HG03060 (cell line): Measurements from ENCODE around the gene DRC7.

Experiments used
- ATAC-seq: cut with Tn5 transposase; IDR thresholded peaks from one replicate; pipeline ENCODE4 v1.9.1; 2021; ENCODE audit warnings: low read depth, moderate number of reproducible peaks; ENCODE audit not compliant: unreplicated experiment

The DRC7 gene

DNA sequence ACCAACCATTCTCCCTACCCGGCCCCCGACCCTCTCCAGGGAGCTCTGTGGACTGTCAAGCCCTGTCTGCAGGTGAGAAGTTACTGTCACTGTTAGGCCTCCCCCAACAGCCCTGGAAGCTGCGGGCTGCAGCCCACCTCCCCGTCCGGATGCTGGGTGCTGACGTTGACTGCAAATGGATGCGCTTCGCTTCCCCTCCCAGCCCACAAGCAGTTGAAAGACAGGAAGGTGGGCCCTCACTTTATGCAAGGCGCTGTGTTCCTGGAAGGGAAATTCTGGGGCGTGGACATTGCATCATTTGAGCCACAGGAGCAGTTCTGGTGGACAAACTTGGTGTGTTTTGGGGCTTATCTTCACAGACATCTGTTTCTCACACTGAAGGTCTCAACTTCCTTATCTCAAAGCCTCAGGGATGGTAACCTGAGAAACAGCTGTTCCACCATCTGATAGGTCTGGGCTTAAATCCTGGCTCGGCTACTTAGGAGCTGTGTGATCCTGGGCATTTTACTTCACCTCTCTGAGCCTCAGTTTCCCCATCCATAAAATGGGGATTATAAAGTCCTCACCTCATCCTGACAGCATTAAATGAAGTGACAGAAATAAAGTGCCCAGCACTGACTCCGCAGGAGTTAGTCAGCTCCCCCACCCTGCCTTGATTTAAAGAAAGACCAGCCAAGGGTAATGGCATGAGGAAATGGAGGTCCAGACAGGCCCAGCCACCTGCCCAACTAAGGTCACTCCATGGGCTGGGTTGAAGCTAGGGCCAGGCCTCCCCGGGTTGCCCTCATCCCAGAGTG is 4.6 kb upstream of the DRC7 start:
- no peak for ATAC-seq

DNA sequence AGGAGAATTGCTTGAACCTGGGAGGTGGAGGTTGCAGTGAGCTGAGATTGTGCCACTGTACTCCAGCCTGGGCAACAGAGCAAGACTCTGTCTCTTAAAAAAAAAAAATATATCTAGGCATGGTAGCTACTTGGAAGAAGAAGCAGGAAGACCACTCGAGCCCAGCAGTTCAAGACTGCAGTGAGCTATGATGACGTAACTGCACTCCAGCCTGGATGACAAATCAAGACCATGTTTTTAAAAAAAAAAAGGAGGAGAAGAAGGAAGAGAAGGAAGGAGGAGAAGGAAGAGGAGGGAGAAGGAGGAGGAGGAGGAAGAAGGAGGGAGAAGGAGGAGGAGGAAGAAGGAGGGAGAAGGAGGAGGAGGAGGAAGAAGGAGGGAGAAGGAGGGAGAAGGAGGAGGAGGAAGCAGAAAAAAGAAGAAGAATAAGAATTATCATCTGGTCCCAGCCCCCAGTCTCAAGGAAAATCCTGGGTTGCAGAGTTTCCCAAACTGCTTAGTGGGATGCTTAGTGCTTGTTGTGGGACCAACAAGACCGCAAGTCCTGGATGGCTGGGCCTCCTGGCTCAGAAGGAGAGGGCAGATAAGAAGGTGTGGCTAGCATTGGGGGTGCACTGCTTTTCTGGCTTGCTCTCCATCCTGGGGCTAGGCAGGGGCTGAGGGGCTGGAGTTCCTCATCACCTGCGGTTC is 3.7 kb upstream of the DRC7 start:
- no peak for ATAC-seq

GRCh38 chr16:57692636-57693035 is 2.0 kb upstream of the DRC7 start:
- no peak for ATAC-seq

- no peak for ATAC-seq
Observed at GRCh38 chr16:57693550-57693949, 1.1 kb upstream of the DRC7 start.

GRCh38 chr16:57694231-57694724 is 328 bp upstream of the DRC7 start:
- no peak for ATAC-seq

- no peak for ATAC-seq
Observed at GRCh38 chr16:57695680-57696069, 1.1 kb downstream of the DRC7 start.

- no peak for ATAC-seq
Observed at GRCh38 chr16:57696240-57696639, 1.6 kb downstream of the DRC7 start.

DNA sequence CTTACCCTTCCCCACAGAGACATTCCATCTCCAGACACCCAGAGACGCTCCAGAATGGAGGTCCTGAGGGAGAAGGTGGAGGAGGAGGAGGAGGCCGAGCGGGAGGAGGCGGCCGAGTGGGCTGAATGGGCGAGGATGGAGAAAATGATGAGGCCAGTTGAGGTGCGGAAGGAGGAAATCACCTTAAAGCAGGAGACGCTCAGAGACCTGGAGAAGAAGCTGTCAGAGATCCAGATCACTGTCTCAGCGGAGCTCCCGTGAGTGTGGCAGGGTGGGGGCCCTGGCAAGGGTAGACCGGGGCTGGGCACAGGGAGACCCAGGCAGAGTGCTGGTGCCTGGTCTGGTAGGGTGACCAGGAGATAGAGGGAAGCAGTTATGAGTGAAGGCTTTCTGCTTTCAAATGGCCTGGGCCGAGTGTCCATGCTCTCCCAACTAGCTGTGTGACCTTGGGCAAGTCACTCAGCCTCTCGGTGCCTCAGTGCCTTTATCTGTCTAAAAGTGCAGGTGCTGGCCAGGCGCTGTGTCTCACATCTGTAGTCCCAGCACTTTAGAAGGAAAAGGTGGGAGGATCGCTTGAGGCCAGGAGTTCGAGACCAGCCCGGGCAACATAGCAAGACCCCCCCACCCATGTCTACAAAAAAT is 3.4 kb downstream of the DRC7 start:
- ATAC-seq = no peak

DNA sequence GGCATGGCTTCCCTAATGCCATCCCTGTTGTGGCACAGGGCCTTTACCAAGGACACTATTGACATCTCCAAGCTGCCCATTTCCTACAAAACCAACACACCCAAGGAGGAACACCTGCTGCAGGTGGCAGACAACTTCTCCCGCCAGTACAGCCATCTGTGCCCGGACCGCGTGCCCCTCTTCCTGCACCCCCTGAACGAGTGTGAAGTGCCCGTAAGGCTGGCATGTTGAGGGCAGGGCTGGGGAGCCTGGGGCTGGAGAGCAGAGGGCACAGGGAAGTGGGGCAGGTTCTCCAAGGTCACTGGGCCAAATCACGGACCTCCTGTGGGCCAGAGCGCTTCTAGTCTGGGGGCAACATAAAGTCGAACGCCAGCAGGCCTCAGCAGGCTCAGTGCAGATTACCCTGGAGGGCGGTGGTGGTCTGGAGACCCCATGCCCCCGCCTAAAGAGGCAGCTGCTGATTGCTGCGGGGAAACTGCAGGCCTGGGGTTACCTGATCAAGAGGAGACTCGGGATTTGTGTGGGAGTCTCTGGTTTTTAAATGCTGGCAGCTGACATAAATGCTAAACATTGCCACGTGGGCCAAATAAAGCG is 4.3 kb downstream of the DRC7 start:
- no peak for ATAC-seq

DNA sequence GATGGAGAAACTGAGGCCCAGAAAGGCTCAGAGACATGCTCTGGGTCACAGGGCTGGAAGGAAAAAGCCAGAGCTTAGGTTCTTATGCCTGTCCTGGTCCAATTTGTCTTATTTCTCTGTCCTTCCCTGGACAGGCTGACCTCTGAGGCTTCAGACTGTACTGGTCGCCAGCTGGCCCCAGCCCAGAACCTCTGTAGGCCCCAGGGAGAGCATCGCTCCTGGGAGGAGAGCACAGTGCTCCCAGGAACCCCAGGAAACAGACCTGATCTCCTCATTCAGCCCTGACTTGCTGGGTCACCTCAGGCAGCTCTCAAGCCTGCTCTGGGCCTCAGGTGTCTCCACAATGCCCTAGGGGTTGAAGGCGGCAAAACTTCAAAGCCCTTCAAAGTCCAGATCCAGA is 4.9 kb downstream of the DRC7 start:
- ATAC-seq = no peak

- ATAC-seq = no peak
Observed at GRCh38 chr16:57699899-57700298, 5.3 kb downstream of the DRC7 start.

GRCh38 chr16:57700781-57701551 is 6.4 kb downstream of the DRC7 start:
- no peak for ATAC-seq

DNA sequence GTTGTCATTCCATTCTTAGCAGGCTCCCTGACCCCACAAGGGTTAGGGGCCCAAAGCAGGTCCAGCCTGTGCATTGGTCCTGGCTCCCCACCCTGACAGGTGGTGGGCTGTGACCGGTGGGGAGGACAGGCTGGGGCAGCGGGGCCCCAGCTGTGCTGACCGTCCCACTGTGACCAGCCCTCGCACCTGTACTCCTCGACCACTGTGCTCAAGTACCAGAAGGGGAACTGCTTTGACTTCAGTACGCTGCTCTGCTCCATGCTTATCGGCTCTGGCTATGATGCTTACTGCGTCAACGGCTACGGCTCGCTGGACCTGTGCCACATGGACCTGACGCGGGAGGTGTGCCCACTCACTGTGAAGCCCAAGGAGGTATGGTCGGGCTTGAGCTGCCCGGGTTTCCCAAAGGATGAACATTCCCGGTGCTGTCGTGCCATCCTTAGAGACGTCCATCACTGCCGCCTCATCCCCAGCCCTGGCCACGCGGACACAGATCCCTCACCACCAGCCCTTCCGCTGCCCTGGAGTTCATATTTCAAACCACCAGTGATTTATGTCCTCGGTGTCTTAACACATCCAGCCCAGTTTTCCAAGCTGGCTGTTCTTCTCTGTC is 7.3 kb downstream of the DRC7 start:
- ATAC-seq = no peak

DNA sequence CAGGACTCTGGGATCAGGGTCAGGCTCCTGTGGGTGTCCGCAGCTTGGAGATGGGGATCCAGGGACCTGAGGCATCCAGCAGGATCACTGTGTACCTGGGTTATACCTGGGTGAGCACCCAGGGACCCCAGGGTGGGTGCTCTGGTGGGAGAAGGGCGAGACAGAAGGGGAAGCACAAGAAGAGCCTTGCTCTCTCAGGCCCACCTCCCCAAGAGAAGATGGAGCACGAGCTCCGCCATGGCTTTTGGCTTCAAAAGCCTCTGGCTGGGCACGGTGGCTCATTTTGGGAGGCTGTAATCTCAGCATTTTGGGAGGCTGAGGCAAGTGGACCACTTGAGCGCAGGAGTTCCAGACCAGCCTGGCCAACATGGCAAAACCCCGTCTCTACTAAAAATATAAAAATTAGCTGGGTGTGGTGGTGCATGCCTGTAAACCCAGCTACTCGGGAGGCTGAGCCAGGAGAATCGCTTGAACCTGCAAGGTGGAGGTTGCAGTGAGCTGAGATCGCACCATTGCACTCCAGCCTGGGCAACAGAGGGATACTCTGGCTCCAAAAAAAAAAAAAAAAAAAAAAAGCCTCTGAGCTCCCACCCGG is 8.9 kb downstream of the DRC7 start:
- no peak for ATAC-seq

DNA sequence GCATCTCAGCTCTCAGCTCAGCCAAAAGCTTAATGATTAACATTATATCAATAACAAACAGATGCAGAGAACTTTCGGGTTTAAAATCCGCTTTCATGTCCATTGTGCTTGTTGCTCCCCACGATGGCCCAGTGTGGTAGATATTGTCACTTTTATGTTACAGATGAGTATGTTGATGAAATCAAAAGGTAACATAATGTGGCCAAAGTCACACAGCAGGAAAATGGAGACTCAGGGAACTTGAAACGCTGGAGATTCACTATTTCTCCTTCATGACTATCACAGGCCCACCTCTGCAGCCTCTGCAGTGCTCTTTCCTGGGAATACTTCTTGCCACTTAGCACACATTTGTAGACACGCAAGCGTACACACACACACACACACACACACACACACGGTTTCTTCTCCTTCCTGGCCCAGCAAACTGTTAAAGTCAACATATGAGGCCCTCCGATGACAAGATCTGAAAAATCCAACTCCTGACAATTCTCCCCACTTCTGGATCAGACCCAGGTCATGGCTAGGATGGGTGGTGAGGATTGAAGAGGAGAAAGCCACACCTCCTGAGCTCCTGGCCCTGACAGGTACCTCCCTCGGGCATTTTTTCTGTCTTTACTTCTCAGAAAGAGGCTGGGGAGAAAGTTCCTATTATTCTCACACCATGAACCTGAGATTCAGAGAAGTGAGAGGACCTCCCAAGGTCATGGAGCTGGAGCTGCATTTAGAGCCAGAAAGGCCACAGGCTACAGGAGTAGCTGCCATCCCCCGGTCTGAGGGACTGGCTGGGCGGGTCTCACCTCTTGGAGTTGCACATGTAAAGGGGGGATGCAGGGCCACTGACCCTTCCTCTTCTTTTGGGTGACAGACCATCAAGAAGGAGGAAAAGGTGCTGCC is 9.7 kb downstream of the DRC7 start:
- ATAC-seq = no peak

GRCh38 chr16:57704905-57705852 is 10.6 kb downstream of the DRC7 start:
- no peak for ATAC-seq

- no peak for ATAC-seq
Observed at GRCh38 chr16:57706717-57707116, 12.1 kb downstream of the DRC7 start.
